Stomach (tissue), 9 donors: ENCODE data around the gene FBXL17. TPM values are rescaled to one million over a fixed set of nuclear protein-coding genes. Genes with fewer than 3 reads are reported as not detected.

Experiments
- DNase-seq, 2 donors: peaks; one replicate each; pipeline versions ENCODE4 v3.0.0 to v3.0.0-alpha.2; 2013 to 2019
- H3K27ac ChIP-seq, 5 donors: fragments of 200-600 bp in 4 of 5; sonication (generic) in 4 of 5; one replicate each; pipeline ENCODE4 v1.5.1; 2013 to 2019; ENCODE audit warnings: mild to moderate bottlenecking in 1 of 5, moderate library complexity in 1 of 5
- H3K27me3 ChIP-seq, 3 donors: fragments of 200-600 bp; sonication (generic); one replicate each; pipeline ENCODE4 v1.5.1; 2017 to 2019; ENCODE audit warnings: mixed run types in 1 of 3
- H3K36me3 ChIP-seq, 4 donors: fragments of 200-600 bp; sonication (generic); 1 replicate in 3 of 4; 2 replicates in 1 of 4; pipeline ENCODE4 v1.5.1; 2016 to 2019
- H3K4me1 ChIP-seq, 4 donors: fragments of 200-600 bp; sonication (generic); one replicate each; pipeline ENCODE4 v1.5.1; 2016 to 2019
- H3K4me3 ChIP-seq, 4 donors: fragments of 200-600 bp; sonication (generic) in 3 of 4; one replicate each; pipeline ENCODE4 v1.5.1; 2016 to 2019; ENCODE audit warnings: mild to moderate bottlenecking in 1 of 4
- H3K9me3 ChIP-seq, 4 donors: fragments of 200-600 bp; sonication (generic); one replicate each; pipeline ENCODE4 v1.5.1; 2016 to 2019
- CTCF ChIP-seq, 7 experiments: fragments of 450-650 bp in 4 of 7; fragments of 200-600 bp in 3 of 7; sonication (generic) in 3 of 7; IDR thresholded peaks; one replicate each; pipeline ENCODE4 v1.5.1; 2016 to 2019; ENCODE audit warnings: antibody characterized with exemption in 7 of 7, control low read depth in 2 of 7, mild to moderate bottlenecking in 1 of 7
- EP300 ChIP-seq: sonication (generic); formaldehyde crosslinking; IDR thresholded peaks from one replicate; pipeline ENCODE4 v1.6.1; 2017; ENCODE audit warnings: antibody characterized with exemption
- POLR2A ChIP-seq, 4 donors: fragments of 450-650 bp; IDR thresholded peaks; one replicate each; pipeline ENCODE4 v1.6.1; 2016; ENCODE audit warnings: antibody characterized with exemption in 4 of 4, control low read depth in 2 of 4, mild to moderate bottlenecking in 1 of 4, moderate library complexity in 1 of 4
- POLR2AphosphoS5 ChIP-seq, 3 donors: sonication (generic); formaldehyde crosslinking; IDR thresholded peaks; one replicate each; pipeline ENCODE4 v1.6.1; 2016; ENCODE audit warnings: antibody characterized with exemption in 3 of 3
- WGBS, 5 donors: extraction: QIAGEN DNeasy Blood & Tissue Kit in 3 of 5; methylation state at CpG; one replicate each; pipeline versions ENCODE4 v1.1.5 to v1.1.7; 2013 to 2018; 5-methylcytosine and 5-hydroxymethylcytosine counted together
- intact Hi-C: fragments of 100-400 bp; cut with DNase I; formaldehyde crosslinking; loops from one replicate; pipeline ENCODE4 v1.15.1; 2023; ENCODE audit warnings: low total_unique reads
- polyA plus RNA-seq, 3 donors: library from polyadenylated mRNA; stranded (reverse); fragments of 200-250 nt; gene quantifications; one replicate each; pipeline ENCODE4 v1.2.3, GENCODE V29; 2013
- total RNA-seq, 5 donors: library from RNA; depleted of rRNA; stranded (reverse); fragments of >200 nt; gene quantifications; one replicate each; pipeline versions ENCODE4 v1.1.0 to v1.2.3, GENCODE V29; 2014 to 2016
- donor health status: healthy with polysubstance abuse.
- donor health status: Bipolar disorder and iron deficiency.
- donor health status: healthy.

Gene FBXL17
- total and polyA plus RNA-seq, 8 donors = 3.8 to 28.0 (median 14.4) TPM

DNA sequence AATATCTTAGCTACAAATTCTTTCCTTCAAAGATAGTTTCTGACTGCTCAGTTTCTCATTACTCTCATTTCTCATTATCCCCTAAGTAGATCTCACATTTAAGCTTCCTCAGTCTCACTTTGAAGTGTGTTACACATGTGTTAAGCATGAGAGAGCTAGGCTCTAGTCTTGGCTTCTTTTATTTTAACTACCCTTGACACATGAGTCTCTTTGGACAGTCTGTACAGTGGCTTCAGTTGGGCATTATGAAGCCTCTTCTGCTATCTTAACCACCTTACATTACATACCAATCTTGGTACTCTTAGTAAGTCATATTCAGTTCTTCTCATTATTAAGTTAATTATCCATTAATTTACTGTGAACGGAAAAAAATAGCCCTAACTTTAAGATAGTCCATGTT lies 232.5 kb downstream of the FBXL17 start:
- H3K9me3 ChIP-seq = no peaks in the 10 kb centered on the region
- peaks cover 0 to 8% (median 0%) of the 10 kb centered on the region in 4 donors for H3K36me3 ChIP-seq
- 91 to 98% (median 96%) methylated on average over 1 of the region's 1 CpG for WGBS, 5 donors
- no peak overlapping the region for H3K4me3 ChIP-seq
- intact Hi-C loops = no loop called here
- no peak for DNase-seq
- H3K27me3 ChIP-seq = no peaks in the 10 kb centered on the region
- no peaks in the 10 kb centered on the region for H3K4me1 ChIP-seq
- H3K27ac ChIP-seq = no peak overlapping the region
- TF ChIP-seq CTCF (IDR thresholded peaks at IDR 0.05) (no peak), EP300 (no peak), POLR2A (IDR thresholded peaks at IDR 0.05) (no peak), POLR2AphosphoS5 (IDR thresholded peaks at IDR 0.05) (no peak)

- Histone ChIP-seq H3K4me3 (no peak overlapping the region), H3K4me1 (no peaks in the 10 kb centered on the region), H3K27ac (no peak overlapping the region), H3K36me3 (peaks cover 0 to 8% (median 0%) of the 10 kb centered on the region in 4 donors), H3K27me3 (no peaks in the 10 kb centered on the region), H3K9me3 (no peaks in the 10 kb centered on the region)
- intact Hi-C loops = no loop called here
- TF ChIP-seq CTCF (IDR thresholded peaks at IDR 0.05) (peak in 4 of 7 experiments; percentile 14 to 28 (median 27)), EP300 (no peak)
- DNase-seq = peak in 1 of 2 donors; percentile 29
These were observed 233.2 kb downstream of the FBXL17 start for GRCh38 chr5:108148715-108149139.

DNA sequence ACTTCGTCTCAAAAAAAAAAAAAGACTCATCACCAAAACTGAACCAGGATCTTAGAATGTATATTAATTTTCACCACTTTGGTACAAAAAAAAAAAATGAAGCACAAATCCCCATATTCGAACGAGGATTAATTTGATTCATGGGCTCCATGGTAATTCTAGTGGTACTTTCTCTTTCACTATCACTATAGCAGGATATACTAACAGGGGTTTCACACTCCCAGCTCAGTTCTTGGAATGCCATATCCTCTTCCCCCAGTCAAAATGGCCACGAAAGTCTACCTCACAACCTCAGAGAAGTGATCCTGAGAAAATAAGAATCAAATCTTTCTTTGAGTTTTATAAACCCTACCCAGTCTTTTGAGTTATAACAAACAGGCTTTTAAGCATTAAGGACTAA lies 235.7 kb downstream of the FBXL17 start:
- intact Hi-C loops = no loop called here
- peaks cover 0 to 8% (median 0%) of the 10 kb centered on the region in 4 donors for H3K36me3 ChIP-seq
- H3K4me1 ChIP-seq = no peaks in the 10 kb centered on the region
- H3K4me3 ChIP-seq = no peak overlapping the region
- 90 to 96% (median 94%) methylated on average over 4 of the region's 4 CpGs for WGBS, 5 donors
- TF ChIP-seq POLR2A (IDR thresholded peaks at IDR 0.05) = no peak
- no peak for TF ChIP-seq EP300
- no peak for TF ChIP-seq POLR2AphosphoS5 (IDR thresholded peaks at IDR 0.05)
- no peak for TF ChIP-seq CTCF (IDR thresholded peaks at IDR 0.05)
- no peaks in the 10 kb centered on the region for H3K27me3 ChIP-seq
- DNase-seq = no peak
- H3K9me3 ChIP-seq = no peaks in the 10 kb centered on the region
- H3K27ac ChIP-seq = no peak overlapping the region

GRCh38 chr5:108145351-108145750 lies 236.5 kb downstream of the FBXL17 start:
- no peak for DNase-seq
- Histone ChIP-seq H3K4me3 (no peak overlapping the region), H3K36me3 (peaks cover 0 to 8% (median 0%) of the 10 kb centered on the region in 4 donors), H3K4me1 (no peaks in the 10 kb centered on the region), H3K9me3 (no peaks in the 10 kb centered on the region), H3K27me3 (no peaks in the 10 kb centered on the region), H3K27ac (no peak overlapping the region)
- intact Hi-C loops = no loop called here
- TF ChIP-seq POLR2AphosphoS5 (IDR thresholded peaks at IDR 0.05) = no peak
- TF ChIP-seq EP300 = no peak
- no peak for TF ChIP-seq POLR2A (IDR thresholded peaks at IDR 0.05)
- no peak for TF ChIP-seq CTCF (IDR thresholded peaks at IDR 0.05)
- 36 to 65% (median 59%) methylated on average over 1 of the region's 1 CpG for WGBS, 5 donors
